Erythroblast (primary cell): ENCODE results near the gene CDK5R2.

Source experiments
- DNase-seq, 2 experiments: peaks; one replicate each; lab custom pipeline; 2025; lab: John Stamatoyannopoulos, UW
- GATA1 ChIP-seq: IDR thresholded peaks from 2 replicates; pipeline ENCODE4 v1.6.1; 2011; ENCODE audit warnings: low read depth, mild to moderate bottlenecking, control low read depth, low read length, moderate library complexity
- POLR2A ChIP-seq: IDR thresholded peaks from 2 replicates; pipeline ENCODE4 v1.6.1; 2011; ENCODE audit warnings: mild to moderate bottlenecking, low read length

CDK5R2 gene

DNA sequence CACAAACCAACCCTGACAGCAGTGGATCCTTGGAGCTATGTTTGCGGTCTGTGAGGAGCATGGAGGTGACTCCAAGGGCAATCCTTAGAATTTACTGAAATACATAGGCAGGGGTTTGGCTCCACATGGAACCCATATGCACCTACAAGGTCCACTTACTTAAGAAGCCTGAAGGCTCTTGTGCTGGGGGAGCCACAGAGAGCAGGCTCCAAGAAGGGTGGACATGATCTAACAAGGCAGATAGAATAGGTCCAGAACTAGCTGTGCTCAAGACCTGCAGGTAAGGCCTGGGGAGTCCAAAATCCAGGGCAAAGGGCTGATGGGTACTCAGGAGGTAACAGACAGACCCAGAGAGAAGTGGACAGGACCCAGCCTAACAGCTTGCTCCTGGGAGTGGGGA lies 1.2 kb upstream of the CDK5R2 start:
- TF ChIP-seq POLR2A (no peak), GATA1 (no peak)
- DNase-seq: no peak

GRCh38 chr2:218959761-218960308 lies 369 bp downstream of the CDK5R2 start:
- TF ChIP-seq POLR2A (no peak), GATA1 (no peak)

DNA sequence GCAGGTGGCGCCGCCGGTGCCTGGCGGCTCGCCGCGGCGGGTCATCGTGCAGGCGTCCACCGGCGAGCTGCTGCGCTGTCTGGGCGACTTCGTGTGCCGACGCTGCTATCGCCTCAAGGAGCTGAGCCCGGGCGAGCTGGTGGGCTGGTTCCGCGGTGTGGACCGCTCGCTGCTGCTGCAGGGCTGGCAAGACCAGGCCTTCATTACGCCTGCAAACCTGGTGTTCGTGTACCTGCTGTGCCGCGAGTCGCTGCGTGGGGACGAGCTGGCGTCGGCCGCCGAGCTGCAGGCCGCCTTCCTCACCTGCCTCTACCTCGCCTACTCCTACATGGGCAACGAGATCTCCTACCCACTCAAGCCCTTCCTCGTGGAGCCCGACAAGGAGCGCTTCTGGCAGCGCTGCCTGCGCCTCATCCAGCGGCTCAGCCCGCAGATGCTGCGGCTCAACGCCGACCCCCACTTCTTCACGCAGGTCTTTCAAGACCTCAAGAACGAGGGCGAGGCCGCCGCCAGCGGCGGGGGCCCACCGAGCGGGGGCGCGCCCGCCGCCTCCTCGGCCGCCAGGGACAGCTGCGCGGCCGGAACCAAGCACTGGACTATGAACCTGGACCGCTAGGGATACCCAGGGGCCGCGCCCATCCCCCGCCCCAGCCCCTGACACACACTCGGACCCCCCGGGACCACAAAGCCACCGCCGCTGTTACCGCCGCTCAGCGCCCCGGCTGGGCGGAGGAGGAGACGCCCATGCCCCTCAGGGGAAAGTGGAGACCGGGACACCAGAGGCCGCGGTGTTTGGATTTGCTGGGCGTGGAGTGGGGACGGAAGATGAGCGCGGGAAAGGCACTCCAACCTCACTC lies 1.1 kb downstream of the CDK5R2 start:
- TF ChIP-seq GATA1 (no peak), POLR2A (no peak)
- DNase-seq: no peak

More at GRCh38 chr2:218959761-218960308, 369 bp downstream of the CDK5R2 start:
- no peak for DNase-seq

- DNase-seq: no peak
- TF ChIP-seq GATA1: no peak
- no peak for TF ChIP-seq POLR2A
Measured at GRCh38 chr2:218961229-218961628, 1.8 kb downstream of the CDK5R2 start.

- TF ChIP-seq POLR2A: no peak
- TF ChIP-seq GATA1: no peak
- no peak for DNase-seq
Measured at GRCh38 chr2:218961651-218962570, 2.4 kb downstream of the CDK5R2 start.

DNA sequence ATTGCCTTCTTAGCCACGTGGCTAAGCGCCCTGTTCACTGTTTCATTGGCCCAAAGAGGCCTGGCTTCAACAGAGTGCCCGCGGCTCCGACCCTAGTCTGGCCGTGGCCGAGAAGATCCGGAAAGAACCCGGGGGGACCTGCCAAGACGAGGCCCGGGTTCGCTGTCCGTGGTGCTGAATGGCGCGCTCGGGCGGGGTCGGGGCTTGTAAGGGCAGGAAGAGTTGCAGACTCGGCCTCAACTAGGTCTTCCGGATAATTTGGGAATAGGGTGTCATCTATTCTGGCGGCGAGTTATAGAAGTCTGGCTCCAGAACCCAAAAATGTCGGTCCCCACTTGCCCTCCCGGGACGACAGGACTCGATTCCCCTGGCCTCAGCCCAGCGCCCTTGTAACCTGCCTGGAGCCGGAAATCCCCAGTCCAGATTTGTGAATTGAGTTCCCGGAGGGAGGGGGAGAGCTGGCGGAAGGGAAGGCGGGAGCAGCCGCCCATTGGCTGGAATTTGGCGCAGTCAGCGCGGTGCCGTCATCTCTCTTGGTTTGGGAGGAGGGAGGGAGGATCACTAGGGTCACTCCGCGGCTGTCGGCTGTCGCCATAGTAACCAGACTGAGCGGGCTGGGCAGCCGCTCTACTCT lies 3.5 kb downstream of the CDK5R2 start:
- TF ChIP-seq GATA1 (no peak), POLR2A (no peak)
- peak; percentile 53 to 65 for DNase-seq

- TF ChIP-seq POLR2A (no peak), GATA1 (no peak)
- DNase-seq: no peak
Measured at GRCh38 chr2:218963601-218964000, 4.1 kb downstream of the CDK5R2 start.

DNA sequence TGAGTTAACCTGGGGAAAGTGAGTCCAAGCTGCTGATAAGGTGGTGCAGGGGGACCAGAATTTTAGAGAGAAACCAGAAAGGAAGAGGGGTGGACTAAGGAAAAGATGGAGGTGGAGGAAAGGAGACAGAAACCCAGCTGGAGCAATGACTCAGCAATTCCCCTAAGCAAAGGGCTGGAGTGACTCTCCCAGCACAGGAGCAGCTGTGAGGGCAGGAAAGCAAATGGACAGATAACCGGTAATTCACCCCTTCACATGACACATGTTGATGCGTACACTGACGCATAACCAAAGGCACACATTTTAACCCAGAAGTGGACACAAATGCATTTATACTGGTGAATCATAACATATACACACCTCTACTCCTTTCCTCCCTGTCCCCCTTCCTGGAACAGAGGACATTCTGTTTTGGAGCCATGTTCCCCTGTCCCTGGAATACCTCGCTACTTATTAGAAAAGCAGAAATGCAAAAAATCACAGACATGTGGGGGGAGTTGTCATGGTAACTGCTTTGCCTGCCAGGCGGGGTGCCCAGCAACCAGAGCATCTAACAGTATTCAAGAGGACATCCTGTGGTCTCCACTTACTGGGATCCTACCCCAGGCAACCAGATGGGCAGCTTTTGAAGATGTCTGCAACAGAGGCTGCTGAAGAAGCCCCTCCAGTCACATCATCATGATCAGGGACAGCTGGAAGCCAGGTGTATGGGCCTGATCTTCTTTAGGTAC lies 4.7 kb downstream of the CDK5R2 start:
- no peak for DNase-seq
- TF ChIP-seq POLR2A: no peak
- no peak for TF ChIP-seq GATA1

- TF ChIP-seq POLR2A: no peak
- no peak for DNase-seq
Measured at GRCh38 chr2:218970894-218971293, 11.4 kb downstream of the CDK5R2 start.

GRCh38 chr2:218975060-218975777 lies 15.8 kb downstream of the CDK5R2 start:
- no peak for TF ChIP-seq GATA1
- no peak for TF ChIP-seq POLR2A
- DNase-seq: no peak

GRCh38 chr2:218979846-218980734 lies 20.6 kb downstream of the CDK5R2 start:
- peak; percentile 77 to 86 for DNase-seq
- TF ChIP-seq GATA1: no peak
